ENCODE measurements around the gene RHBG.

- TF ChIP-seq CTCF (IDR thresholded peaks at IDR 0.05; ENCODE audit: low read depth, low read length, missing input control) (no peak), ZBTB33 (IDR thresholded peaks at IDR 0.05) (no peak), YY1 (IDR thresholded peaks at IDR 0.05) (no peak), REST (IDR thresholded peaks at IDR 0.05) (no peak), ATF3 (IDR thresholded peaks at IDR 0.05) (no peak), SP1 (IDR thresholded peaks at IDR 0.05) (no peak), RAD21 (IDR thresholded peaks at IDR 0.05) (no peak), TAF1 (conservative IDR thresholded peaks at IDR 0.05) (no peak), JUND (IDR thresholded peaks at IDR 0.05) (no peak), RXRA (IDR thresholded peaks at IDR 0.05) (no peak)
These were observed 32.1 kb downstream of the RHBG start for GRCh38 chr1:156401041-156401574.
